SH-SY5Y (cell line): Measurements from ENCODE around the gene ACTN2.

Experiments used
- GATA2 ChIP-seq: IDR thresholded peaks from 2 replicates; pipeline ENCODE4 v1.6.1; 2011; ENCODE audit warnings: mild to moderate bottlenecking, low read depth, low read length
- GATA3 ChIP-seq: IDR thresholded peaks from 2 replicates; pipeline ENCODE4 v1.6.1; 2011; ENCODE audit warnings: low read depth, mild to moderate bottlenecking, low read length, moderate library complexity

The ACTN2 gene

GRCh38 chr1:236685917-236686814 lies at the start of gene ACTN2:
ACTN2 (plus strand) TSS chr1:236686499; CDS start chr1:236686674, 175 bp downstream.
- TF ChIP-seq GATA3 (no peak), GATA2 (no peak)

DNA sequence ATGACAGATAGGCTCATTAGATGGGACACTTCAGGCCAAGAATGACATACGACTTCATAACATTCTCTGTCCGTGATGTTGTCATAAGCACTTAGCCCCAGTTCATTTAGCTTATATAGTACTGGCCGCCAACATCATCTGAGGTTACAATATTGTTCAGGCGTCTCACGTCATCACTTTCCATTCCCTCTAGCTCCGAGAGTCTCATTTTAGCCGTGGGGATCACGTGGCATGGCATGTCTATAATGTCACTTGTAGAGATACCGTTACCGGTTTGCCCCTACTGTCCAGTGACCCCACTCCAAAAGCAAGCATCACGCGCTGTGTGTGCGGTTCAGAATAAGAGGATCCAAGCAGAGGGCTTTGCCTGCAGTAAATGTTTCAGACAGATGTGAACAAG lies 47.4 kb upstream of the ACTN2 start:
- TF ChIP-seq GATA3 (no peak), GATA2 (no peak)

DNA sequence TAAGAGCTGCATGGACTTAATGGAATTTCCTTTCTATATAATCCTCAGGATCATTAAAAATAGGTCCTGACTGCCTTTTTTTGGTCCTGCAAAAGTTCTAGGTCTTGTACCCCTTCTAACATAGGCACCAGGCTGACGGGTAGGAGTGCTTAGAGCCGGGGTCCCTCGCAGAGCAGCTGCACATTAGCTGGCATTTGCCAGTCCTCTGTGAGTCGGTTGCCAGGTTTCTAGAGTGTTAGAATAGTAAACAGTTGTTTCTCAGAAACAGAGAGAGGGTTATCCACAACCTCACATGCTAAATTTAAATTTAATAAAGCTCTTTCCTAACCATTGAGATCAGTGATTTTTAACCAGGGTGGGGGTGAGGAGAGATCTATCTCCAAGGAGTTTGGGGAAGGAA lies 46.6 kb upstream of the ACTN2 start:
- TF ChIP-seq GATA2 (no peak), GATA3 (no peak)

DNA sequence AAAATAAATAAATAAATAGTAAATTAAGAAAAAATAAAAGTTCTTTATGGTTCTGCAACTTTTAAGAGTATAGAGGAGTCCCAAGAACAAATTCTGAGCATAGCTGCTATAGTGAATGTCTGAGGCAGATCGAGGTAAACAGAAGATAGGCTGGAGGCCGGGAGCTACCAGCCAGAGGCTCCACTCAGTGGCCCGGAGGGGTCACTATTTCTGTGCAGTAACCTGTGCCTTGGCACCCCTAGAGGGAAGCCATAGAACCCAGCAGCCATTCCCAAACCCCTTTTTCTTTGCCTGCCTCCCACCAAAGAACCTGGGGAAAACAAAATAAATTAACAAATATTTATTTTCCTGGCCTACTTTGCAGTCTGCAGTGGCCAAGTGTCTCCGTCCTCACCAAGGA lies 43.5 kb upstream of the ACTN2 start:
- TF ChIP-seq GATA3 (no peak), GATA2 (no peak)

GRCh38 chr1:236645016-236645680 lies 41.2 kb upstream of the ACTN2 start:
- TF ChIP-seq GATA2: no peak
- TF ChIP-seq GATA3: no peak

GRCh38 chr1:236654511-236654910 lies 31.8 kb upstream of the ACTN2 start:
- TF ChIP-seq GATA3: no peak
- no peak for TF ChIP-seq GATA2

DNA sequence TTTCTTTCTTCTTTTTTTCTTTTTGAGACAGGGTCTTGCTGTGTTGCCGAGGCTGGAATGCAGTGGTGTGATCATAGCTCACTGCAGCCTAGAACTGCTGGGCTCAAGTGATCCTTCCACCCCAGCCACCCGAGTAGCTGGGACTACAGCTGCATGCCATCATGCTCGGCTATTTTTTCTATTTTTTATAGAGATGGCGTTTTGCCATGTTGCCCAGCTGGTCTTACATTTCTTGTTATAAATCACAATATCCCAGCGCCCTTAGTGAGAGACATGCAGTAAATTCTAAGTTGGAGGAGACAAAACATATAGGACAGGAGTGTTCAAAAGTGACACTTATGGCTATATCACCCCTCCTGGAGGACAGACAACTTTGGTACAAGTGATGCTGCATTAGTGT lies 31.3 kb upstream of the ACTN2 start:
- TF ChIP-seq GATA3: no peak
- no peak for TF ChIP-seq GATA2

- TF ChIP-seq GATA3 (no peak), GATA2 (no peak)
These were observed 28.9 kb upstream of the ACTN2 start for GRCh38 chr1:236657398-236657797.

GRCh38 chr1:236659792-236660587 lies 26.3 kb upstream of the ACTN2 start:
- no peak for TF ChIP-seq GATA2
- TF ChIP-seq GATA3: no peak

GRCh38 chr1:236663934-236664333 lies 22.4 kb upstream of the ACTN2 start:
- no peak for TF ChIP-seq GATA2

DNA sequence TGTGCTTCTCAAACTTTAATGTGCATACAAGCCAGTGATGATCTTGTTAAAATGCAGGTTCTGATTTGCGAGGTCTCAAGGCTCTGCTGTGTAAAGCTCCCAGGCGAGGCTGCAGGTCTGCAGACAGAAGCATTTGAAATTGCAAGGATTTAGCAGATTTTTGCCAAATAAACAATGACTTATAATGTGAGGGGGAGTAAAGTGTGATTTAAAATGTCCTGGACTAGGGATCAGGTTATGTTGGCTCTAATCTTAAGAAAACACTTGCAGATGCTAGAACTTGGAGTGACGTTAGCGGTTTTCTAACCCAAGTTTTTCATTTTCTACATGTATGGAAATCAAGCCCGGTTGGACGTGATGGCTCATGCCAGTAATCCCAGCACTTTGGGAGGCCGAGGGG lies 16.2 kb upstream of the ACTN2 start:
- TF ChIP-seq GATA2 (no peak), GATA3 (no peak)

GRCh38 chr1:236673289-236673919 lies 12.9 kb upstream of the ACTN2 start:
- TF ChIP-seq GATA2: no peak
- TF ChIP-seq GATA3: no peak

GRCh38 chr1:236677641-236678235 lies 8.6 kb upstream of the ACTN2 start:
- TF ChIP-seq GATA3: no peak

DNA sequence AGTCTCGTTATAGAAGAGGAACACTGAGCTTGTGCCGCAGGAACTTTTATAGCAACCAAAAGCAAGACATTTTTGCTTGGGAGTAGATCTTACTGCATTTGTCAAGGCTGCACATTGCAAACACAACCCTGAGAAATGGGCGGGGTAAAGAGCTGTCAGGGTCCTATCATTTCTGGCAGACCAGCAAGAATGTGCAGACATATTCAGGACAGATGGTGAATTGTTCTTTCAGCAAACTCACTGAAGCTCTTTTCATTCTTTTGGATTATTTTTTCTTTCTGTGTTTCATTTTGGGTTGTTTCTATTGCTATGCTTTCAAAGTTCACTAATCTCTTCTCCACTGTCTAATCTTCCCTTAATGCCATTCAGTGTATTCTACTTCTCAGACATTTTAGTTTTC lies 5.1 kb upstream of the ACTN2 start:
- TF ChIP-seq GATA3 (no peak), GATA2 (no peak)
